Suprapubic skin (tissue), 3 donors: Measurements from ENCODE around the gene NMD3.

Experiments used
- CTCF ChIP-seq, 2 donors: fragments of 200-600 bp in 1 of 2; fragments of 450-650 bp in 1 of 2; sonication (generic) in 1 of 2; IDR thresholded peaks; one replicate each; pipeline ENCODE4 v1.5.1; 2016 to 2019; ENCODE audit warnings: antibody characterized with exemption in 2 of 2, mild to moderate bottlenecking in 1 of 2, moderate library complexity in 1 of 2
- POLR2A ChIP-seq, 2 donors: fragments of 450-650 bp; IDR thresholded peaks; one replicate each; pipeline ENCODE4 v1.6.1; 2017; ENCODE audit warnings: antibody characterized with exemption in 2 of 2, mild to moderate bottlenecking in 2 of 2, moderate library complexity in 2 of 2

- no peak for TF ChIP-seq CTCF (IDR thresholded peaks at IDR 0.05)
- no peak for TF ChIP-seq POLR2A (IDR thresholded peaks at IDR 0.05)
Measured at GRCh38 chr3:161230621-161231171, 9.6 kb downstream of the NMD3 start.
